GM19438 (cell line): ENCODE measurements around the gene DNAJC4.
"Not testable (repeated sequence)": the region's sequence is repeated elsewhere in the genome, so short reads cannot be mapped to it uniquely, and the experiment has no call there.

ENCODE experiments used
- ATAC-seq: cut with Tn5 transposase; IDR thresholded peaks from one replicate; pipeline ENCODE4 v1.9.1; 2021; ENCODE audit warnings: low read depth; ENCODE audit not compliant: unreplicated experiment

The DNAJC4 gene

DNA sequence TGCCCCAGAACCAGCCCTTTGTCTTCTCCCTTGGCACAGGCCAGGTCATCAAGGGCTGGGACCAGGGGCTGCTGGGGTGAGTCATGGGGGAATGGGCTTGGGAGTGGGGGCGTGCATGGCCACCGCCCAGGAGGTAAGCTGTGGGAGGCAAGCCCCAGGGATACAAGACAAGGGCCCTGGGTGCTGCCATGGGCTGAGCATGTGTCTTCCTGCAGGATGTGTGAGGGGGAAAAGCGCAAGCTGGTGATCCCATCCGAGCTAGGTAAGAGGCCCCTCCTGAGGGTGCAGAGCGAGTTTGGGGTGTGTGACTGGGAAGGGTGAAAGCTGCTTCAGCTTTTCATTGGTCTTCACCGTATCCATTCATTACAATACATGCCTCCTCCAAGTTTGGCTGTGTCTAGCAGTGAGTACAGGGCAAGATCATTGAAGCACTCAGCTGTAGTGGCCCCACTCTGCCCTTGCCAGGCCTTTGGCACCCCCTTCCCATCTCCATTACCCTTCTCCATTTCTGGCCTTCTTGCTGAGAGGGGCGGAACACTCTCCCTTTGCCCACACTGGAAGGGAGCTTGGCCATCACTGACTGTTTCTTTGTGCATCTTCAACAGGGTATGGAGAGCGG is 13.0 kb downstream of the DNAJC4 start:
- no peak for ATAC-seq

DNA sequence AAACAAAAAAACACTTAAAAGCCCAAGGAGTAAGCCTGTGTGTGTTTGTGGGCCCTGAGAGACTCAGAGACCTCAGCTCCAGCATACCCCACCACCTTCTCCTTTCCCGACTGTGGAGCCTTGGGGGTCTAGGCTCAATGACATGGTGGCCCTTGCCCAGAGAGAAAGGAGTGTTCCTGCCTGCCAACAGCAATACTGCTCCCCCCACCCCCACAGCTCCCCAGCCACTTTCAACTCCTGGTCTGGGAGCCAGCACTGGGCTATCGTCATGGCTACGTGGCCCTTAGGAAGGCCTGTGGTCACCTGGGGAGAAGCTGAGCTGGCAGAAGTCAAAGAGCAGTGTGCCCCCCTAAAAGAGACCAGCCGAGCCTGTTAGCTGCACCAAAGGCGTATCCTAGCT is 13.8 kb downstream of the DNAJC4 start:
- ATAC-seq = no peak

DNA sequence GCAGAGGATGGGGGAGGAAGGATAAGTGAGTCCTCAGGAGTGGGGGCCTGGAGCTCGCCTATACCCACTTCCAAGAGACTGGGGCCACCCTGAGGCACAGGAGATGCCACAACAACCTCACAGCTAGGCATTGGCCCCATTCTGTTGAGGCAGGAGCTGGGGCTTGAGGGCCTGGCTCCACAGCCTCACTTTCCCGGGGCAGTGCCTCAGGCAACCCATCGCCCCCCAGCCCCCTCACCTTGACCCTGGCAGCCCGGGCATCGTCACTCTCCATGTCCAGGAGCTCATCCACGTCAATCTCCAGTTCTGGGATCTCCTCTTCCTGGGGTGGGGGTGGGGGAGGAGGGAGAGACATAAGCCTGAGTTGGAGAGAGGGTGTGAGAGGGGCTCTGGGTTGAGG is 14.6 kb downstream of the DNAJC4 start:
- no peak for ATAC-seq

DNA sequence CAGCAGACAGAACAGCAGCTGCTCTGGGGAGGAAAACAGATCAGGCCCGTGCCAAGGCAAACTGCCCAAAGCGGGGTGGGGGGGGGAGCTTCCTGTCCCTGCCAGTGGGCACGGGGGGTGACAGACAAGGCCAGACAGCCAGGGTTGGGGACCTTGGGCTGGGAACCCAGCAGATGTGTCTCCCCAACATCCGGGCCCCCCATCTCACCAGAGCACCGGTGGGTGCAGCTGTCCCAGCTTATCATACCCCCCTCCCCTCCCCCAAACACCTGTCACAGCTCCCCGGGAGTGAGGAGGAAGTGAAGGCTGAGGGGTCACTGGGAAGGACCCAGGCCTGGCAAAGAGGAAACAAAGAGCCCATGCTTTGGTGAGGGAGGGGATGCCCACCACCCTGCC is 15.1 kb downstream of the DNAJC4 start:
- ATAC-seq = no peak

DNA sequence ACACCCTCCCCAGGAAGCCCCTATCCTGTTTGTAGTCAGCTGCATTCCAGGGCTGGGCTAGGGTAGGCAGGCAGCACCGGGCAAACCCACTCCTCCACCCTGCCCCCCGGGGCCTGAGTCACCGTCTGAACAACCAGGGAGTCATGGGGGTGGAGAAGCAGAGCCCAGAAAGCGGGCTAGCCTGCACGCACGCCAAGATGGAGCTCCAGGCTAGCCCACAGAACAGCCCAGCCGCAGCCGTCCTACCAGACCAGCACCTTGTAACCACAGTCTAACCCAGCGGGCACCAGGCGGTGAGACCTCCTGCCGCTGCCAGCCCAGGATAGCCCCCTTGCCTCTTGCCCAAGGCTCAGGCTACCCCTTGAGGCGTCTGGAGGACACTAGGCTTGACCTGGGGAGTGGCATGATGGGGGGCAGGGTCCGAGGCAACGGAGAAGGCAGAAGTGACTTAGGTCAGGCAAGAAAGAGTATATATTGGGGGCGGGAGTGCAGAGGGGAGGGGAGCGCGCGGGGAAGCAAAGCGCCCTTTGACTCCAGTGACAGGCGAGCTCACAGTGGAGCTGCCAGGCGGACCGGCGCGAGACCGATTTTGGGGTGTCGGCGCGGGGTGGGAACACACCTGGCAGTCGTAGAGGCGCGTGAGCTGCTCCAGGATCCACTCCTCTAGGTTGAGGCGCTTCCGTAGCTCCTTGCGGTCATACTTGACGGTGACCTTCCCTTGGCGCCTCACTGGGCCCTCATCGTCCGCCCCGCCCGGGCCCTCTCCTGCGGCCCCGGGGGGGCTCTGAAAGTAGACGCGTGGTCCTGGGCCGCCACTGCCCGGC is 15.7 kb downstream of the DNAJC4 start:
- ATAC-seq = no peak

DNA sequence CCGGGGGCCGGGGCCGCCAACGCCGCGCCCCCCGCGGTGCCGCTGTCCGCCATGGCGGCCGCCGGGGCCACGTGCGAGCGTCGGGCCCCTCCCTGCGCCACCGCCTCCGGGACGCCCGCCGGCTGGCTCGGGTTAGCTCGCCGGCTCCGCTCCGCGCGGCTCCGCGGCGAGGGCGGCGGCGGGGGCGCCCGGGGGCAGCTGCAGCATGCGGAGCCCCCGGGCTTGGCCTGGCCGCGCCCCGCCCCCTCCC is 16.2 kb downstream of the DNAJC4 start:
- not testable (repeated sequence) for ATAC-seq

DNA sequence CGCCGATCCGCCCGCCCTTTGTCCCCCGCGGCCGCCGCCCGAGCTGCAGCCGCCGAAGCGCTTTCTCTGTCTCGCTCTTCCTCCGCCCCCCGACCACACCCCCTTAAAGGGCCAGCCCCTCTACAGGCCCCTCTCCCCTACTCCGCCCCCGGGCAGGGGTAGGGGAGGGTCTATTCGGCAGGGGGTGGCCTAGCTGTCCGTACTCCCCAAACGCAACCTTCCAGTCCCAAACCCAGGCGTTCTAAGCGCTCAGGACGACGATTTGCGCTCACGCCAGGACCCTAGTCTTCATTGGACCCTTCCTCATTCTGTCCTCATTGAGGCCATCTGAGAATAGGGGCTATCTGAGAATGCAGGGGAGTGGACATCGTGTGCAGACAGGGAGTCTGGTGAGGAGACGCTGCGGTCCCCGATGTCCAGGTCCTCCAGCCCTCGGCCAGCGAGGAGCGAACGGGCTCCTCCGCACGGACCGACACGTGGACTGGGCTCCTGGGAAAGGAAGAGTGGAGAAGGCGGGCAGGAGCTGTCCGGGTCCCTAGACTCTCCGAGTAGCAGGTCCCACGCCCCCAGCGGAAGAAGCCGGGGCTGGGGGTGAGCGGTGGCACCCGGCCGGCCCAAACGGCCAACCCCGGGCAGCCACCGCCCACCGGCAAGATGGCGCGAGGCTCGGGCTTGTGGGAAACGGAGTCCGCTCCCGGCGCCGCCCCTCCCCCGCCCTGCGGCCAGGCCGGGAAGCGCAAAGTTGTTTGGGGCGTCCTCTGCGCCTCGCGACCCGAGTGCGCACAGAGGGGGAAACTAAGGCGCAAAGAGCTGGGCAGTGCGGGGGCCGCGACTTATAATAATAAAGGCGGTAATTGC is 16.8 kb downstream of the DNAJC4 start, which contains the start of gene PPP1R14B:
Gene PPP1R14B, minus strand, starts transcription at position 73 of the 858 bp plus-strand sequence. CDS start 270 bp downstream, outside the sequence.
- ATAC-seq = no peak

DNA sequence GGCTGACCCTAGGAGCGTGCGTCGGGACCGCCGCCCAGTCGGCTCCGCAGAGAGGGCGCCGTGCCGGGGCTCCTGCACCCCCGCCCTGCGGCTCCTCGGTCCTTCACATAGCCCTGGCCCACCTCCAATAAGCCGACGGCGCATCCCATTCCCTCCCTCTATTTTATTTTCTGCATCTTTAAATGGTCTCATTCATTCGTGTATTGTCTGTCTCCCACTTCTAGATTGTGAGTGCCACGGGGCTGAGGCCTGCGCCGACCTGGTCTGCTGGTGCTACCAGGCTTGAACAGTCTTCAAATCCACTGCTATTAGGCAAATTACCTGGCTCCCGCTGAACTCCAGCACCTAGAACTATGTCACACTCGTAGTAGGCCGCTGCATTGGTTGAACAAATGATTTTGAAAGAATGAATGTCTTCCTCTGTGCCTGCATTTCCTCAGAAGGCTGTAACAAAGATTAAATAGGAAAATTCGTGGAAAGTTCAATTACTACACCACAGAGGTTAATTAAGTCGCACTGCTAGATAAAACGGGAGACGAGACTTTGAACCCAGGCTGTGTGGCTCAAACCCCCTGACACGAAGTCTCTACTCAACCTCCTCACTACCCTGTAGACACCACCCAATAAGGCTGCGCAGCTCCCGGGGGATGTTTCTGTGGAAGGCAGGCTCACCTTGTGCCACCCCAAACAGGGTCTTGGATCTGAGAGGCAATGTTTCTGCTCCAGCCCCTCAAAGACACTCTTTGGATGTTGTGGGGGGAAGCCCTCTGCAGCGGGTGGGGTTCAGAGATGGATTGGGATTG is 17.6 kb downstream of the DNAJC4 start:
- ATAC-seq = no peak

DNA sequence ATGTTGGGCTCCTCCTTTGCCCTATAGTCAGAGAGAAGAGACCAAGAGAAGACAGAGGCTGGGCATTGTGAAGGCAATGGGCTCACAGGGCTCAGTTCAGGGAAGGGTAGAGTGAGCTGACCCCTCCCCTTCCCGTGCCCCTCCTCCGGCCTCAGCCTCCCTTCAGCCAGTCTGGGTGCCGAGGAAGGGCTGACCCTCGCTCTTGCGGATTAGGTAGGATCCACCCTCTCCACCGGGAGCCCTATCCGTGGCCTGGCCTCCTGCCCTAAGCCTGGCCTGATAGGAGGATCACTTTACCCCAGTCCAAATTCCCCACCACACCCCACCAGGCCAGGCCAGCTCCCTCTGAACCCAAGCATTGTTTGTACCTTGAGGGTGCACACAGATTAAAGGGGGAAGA is 18.2 kb downstream of the DNAJC4 start:
- no peak for ATAC-seq

DNA sequence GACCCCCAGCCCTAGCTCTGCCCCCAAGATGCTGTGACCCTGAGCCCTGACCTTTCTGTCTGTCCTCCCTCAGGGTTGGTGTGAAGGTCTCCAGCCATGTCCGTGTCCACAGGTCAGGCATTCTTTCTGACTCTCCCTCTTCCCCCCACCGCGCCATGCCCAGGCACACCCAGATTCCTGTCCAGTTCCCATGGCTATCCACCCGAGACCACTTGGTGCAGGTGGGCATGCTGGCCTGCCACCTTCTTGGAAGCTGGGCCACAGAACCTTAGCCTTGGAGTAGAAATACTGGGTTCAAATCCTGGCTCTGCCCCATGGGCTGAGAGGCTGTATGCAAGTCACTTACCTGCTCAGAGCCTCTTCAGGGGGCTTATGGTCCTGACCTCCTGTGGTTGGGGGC is 18.7 kb downstream of the DNAJC4 start:
- ATAC-seq = no peak

DNA sequence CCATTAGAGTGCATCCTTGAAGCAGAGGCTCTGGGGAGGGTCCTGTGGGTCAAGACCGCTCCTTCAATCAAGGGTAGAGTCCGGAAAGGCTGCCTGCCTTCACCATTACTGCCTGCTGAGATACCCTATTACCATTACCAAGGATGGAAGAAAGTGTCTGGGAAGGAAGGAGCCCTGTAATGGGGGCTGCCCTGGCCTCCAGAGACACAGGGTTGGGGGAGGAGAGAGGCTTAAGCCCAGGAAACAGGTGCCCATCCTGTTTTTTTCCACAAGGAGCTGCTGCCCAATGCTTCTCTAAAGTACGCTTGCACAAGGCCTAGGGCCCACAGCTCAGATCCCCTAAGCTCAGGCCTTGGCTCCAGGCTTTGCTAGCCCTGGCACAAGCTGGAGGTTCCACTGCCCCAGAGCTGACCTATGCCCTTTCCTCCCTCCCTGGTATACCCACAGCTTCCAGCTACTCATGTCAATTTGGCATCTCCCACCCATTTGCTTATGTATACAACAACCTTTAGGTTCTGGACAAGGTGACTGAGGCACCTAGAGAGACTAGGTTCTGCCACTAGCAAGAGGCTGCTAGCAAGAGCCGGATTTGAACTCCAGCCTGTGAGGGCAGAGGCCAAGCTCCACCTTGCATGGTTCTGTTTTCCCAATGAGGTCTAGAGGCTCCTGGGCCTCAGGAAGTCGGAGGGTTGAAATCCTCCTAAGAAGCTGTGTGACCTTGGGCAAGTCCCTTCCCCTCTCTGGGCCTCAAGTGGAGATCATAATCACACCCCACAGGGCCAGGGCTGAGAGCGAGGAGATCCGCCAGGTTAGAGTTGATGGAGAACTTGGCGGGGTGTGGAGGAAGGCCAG is 19.4 kb downstream of the DNAJC4 start:
- ATAC-seq = no peak

DNA sequence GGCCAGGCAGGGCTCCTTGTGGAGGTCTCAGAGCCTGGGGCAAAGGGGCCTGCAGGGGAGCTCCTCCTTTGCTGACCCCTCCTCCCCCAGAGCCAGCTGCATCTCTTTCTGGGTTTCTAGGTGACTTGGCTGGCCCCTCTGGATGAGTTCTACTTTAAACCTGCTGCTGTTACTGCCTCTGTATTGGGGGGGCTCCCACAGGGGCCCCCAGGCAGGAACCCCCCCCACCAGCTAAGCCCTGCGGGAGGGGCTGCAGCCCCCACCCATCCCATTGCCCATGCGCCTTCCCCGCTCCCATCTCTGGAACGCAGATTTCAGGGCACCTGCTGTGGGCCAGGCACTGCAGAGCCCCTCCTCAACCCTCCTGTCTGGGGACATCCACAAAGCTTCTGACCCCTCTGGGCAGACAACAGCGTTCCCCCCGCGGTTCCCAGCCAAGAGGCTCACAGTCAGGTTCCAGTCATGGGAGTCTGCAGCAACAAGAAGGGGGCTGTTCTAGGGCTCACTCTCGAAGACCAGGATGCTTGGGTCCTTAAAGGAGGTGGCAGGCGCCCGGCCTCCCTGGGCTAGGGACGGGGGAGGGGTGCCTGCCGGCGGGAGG is 20.2 kb downstream of the DNAJC4 start:
- no peak for ATAC-seq

DNA sequence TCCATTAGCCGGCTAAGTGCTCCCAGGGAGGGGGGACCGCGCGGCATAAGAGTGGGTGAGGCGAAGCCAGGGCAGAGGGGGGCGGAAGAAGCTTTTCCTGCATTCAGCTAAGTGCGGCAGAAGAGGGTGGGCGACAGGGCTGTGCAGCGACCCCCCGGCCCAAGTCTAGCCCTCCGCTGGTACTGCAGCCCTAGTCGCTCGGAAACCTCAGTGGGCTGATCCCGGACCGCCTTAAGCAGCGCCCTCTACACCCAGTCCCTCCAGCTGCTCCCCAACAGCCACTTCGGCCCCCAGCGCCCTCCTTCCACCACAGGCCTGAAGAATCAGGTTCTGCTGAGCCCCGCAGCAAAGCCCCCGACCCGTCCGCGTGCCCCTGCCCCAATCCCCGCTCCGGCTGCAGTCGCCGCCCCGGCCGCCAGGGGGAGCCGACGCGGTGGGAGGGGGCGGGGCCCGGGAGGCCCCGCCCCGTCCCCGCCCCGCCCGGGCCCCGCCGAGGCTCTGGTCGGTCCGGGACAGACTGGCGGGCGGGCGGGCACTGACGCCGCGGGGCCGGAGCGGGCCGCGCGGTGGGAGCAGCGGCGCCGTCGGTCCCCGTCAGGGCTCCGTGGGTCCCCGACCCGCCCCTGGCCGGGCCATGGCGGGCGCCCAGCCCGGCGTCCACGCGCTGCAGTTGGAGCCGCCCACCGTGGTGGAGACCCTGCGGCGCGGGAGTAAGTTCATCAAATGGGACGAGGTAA is 20.8 kb downstream of the DNAJC4 start, which contains the start of gene PLCB3:
Gene PLCB3, plus strand, starts transcription at position 515 of the 737 bp plus-strand sequence. Its CDS starts 120 bp downstream, at position 635.
- ATAC-seq = no peak

DNA sequence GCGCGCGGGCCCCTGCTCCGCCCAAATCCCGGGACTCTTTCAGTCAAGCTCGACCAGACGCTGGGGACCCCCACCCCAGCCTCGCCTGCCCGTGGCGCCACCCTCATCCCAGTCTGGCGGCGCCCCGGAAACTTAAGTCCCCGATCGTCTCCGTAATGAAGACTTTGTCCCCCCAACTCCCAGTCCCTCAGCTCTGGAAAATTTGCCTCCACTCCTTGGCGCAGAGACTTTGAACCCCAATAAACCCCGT is 21.3 kb downstream of the DNAJC4 start:
- ATAC-seq = no peak

DNA sequence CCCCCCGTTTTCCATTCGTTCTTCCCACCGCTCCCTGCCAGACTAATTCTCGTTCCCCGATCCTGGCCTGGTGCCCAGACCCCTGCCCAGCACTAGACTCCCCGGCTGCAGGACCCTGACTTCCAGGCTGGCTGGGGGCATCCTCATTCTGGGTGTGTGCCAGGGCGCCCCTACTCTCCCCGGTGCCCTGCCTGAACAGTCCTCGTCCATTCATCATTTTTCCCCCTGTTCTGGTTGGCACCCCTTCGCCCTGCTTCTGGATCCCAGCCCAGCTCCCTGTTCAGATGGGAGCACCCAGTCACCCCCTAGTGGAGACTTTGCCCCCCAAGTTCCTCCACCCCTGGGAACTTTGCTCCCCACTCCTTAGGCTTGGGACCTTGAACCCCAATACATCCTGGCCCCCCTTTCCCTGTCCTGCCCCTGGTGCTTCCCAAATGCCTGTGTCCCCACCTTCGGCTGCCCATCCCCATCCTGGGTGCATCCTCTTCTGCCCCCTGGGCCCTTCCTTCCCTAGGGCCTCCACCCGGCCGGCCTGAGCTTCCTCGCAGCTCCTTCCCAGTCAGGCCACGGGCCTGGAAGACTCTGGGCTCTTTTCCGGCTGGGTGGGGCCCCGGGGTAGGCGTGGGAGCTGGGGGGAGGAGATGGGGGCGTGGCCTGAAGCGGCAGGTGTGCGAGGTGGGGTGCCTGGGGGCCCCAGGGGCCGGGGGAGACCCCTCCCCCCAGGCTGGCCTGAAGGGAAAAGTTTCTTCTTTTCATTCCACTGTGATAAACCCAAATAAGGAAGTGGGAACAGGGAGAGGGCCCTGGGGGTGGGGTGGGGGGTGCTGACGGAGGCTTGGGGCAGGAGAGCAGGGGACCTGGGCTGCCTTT is 21.9 kb downstream of the DNAJC4 start:
- ATAC-seq = no peak

DNA sequence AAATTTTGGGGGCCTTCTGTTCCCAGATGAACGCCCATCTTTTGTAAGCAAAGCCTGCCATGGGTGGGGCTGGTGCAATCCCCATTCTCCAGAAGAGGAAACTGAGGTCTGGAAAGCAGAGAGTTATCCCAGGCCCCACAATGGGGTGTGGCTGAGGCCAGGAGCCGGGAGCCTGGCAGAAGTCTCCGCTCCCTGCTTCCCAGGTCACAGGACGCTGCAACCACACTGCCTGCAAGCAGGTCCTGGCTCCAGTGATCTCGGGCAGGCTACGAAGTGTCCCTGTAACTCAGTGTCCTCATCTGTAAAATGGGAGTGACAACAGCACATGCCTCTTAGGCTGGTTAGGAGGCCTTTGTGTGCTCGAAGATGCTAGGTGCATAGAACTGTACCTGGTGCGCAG is 22.7 kb downstream of the DNAJC4 start:
- ATAC-seq = no peak

DNA sequence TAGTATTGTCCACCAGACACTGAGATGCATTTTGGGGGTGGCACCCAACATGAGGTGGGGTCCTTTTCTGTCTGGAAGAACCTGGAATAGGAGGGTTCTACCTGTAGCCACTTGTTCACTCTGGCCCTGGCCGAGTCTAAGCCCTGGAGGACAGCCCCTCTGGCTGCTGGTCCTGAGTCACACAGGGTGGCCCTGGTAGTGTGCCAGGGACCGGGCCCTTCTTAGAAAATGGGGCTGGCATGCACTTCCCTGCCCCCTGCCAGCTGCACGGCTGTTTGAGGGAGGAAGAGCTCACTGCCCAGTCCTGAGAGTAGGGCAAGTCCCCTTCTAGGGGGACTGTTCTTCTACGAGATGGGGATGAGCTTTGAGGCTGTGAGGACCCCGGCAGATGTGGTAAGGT is 23.1 kb downstream of the DNAJC4 start:
- ATAC-seq = no peak

DNA sequence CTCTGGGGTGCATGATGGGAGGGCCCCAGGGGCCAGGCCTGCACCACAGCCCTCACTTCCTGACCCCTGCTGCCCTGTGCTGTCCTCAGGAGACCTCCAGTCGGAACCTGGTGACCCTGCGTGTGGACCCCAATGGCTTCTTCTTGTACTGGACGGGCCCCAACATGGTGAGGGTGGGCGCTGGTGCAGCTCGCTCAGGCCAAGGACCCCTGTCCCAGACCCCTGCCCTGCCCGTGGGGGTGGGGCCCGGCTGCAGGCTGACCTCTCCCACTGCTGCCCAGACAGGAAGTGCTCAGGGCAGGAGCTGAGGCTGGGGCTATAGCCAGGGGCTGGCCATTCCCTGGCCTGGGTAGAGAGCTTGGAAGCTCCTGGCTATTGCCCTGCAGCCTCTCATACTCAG is 24.0 kb downstream of the DNAJC4 start:
- ATAC-seq = no peak
